IPS-18a (cell line): Measurements from ENCODE around the gene DAAM1.

Experiments
- H3K27ac ChIP-seq: one replicate; pipeline ENCODE4 v1.5.1; 2013; ENCODE audit warnings: low read length
- H3K27me3 ChIP-seq: one replicate; pipeline ENCODE4 v1.6.1; 2013; ENCODE audit warnings: mild to moderate bottlenecking, low read length; ENCODE audit not compliant: control insufficient read depth, insufficient read depth
- H3K36me3 ChIP-seq: one replicate; pipeline ENCODE4 v1.6.1; 2013; ENCODE audit warnings: low read depth, low read length; ENCODE audit not compliant: control insufficient read depth
- H3K4me1 ChIP-seq: one replicate; pipeline ENCODE4 v1.6.1; 2013; ENCODE audit warnings: low read depth, low read length; ENCODE audit not compliant: control insufficient read depth
- H3K4me3 ChIP-seq: one replicate; pipeline ENCODE4 v1.5.1; 2013; ENCODE audit warnings: low read length
- H3K9ac ChIP-seq: one replicate; pipeline ENCODE4 v1.6.1; 2013; ENCODE audit warnings: mild to moderate bottlenecking, low read length, moderate library complexity
- H3K9me3 ChIP-seq: one replicate; pipeline ENCODE4 v1.6.1; 2013; ENCODE audit warnings: low read depth, low read length; ENCODE audit not compliant: control insufficient read depth

DAAM1 gene

GRCh38 chr14:59276235-59276634 is 87.8 kb downstream of the DAAM1 start:
- Histone ChIP-seq H3K4me1 (no peaks in the 10 kb centered on the region), H3K27ac (no peak overlapping the region), H3K4me3 (no peak overlapping the region)

DNA sequence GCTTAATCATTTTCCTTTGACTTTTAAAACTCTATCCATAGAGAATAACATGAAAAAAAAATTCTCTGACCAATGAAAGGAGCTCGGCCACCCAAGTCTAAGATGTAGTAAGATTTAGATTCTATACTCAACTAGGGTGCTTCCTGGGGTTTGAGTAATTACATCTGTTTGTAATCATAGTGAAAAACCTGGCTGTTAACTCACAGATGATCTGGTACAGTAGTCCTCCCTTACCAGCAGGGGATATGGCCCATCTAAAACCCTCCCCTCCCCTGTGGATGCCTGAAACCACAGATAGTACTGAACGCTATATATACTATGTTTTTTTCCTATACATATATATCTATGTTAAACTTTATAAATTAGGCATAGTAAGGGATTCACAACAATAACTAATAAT is 89.2 kb downstream of the DAAM1 start:
- Histone ChIP-seq H3K9me3 (no peaks in the 10 kb centered on the region), H3K4me1 (no peaks in the 10 kb centered on the region), H3K36me3 (no peaks in the 10 kb centered on the region), H3K4me3 (no peak overlapping the region), H3K27ac (no peak overlapping the region), H3K27me3 (no peaks in the 10 kb centered on the region), H3K9ac (no peak overlapping the region)

More at GRCh38 chr14:59276235-59276634, 87.8 kb downstream of the DAAM1 start:
- Histone ChIP-seq H3K27me3 (no peaks in the 10 kb centered on the region), H3K36me3 (no peaks in the 10 kb centered on the region), H3K9ac (no peak overlapping the region), H3K9me3 (no peaks in the 10 kb centered on the region)

GRCh38 chr14:59278111-59278510 is 89.6 kb downstream of the DAAM1 start:
- Histone ChIP-seq H3K9ac (no peak overlapping the region), H3K4me1 (no peaks in the 10 kb centered on the region), H3K27ac (no peak overlapping the region)

DNA sequence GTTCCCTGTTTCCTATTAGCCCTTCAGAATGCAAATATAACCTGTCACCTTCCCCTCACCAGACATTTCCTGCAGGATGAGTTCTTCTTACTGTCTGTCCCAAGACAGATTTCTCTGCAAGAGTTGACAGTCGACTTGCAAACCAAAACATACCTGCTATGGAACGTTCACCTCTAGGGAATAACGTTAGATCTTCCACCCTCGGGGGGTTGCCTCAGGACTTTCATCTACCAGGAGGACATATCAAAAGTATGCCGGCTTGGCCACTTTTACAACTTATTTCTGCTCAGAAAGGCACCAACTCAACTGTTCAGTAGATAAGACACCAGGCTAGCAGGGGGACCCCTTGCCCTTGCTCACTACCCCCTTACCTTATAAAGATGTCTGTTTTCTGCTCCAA is 92.5 kb downstream of the DAAM1 start:
- no peak overlapping the region for H3K4me3 ChIP-seq
- no peaks in the 10 kb centered on the region for H3K27me3 ChIP-seq
- no peak overlapping the region for H3K27ac ChIP-seq
- H3K4me1 ChIP-seq, result peaks cover 10% of the 10 kb centered on the region
- H3K9ac ChIP-seq, result no peak overlapping the region
- H3K9me3 ChIP-seq, result no peaks in the 10 kb centered on the region
- H3K36me3 ChIP-seq, result no peaks in the 10 kb centered on the region

More at GRCh38 chr14:59278111-59278510, 89.6 kb downstream of the DAAM1 start:
- no peaks in the 10 kb centered on the region for H3K27me3 ChIP-seq
- no peaks in the 10 kb centered on the region for H3K9me3 ChIP-seq
- H3K36me3 ChIP-seq, result no peaks in the 10 kb centered on the region
- no peak overlapping the region for H3K4me3 ChIP-seq

GRCh38 chr14:59281609-59282377 is 93.3 kb downstream of the DAAM1 start:
- Histone ChIP-seq H3K27me3 (no peaks in the 10 kb centered on the region), H3K27ac (no peak overlapping the region), H3K4me1 (peaks cover 10% of the 10 kb centered on the region), H3K36me3 (no peaks in the 10 kb centered on the region), H3K4me3 (no peak overlapping the region), H3K9ac (no peak overlapping the region), H3K9me3 (no peaks in the 10 kb centered on the region)

GRCh38 chr14:59282378-59282765 is 93.9 kb downstream of the DAAM1 start:
- no peaks in the 10 kb centered on the region for H3K36me3 ChIP-seq
- no peak overlapping the region for H3K4me3 ChIP-seq
- H3K27me3 ChIP-seq, result no peaks in the 10 kb centered on the region
- H3K9ac ChIP-seq, result no peak overlapping the region
- H3K4me1 ChIP-seq, result peaks cover 10% of the 10 kb centered on the region
- H3K9me3 ChIP-seq, result no peaks in the 10 kb centered on the region
- H3K27ac ChIP-seq, result no peak overlapping the region

DNA sequence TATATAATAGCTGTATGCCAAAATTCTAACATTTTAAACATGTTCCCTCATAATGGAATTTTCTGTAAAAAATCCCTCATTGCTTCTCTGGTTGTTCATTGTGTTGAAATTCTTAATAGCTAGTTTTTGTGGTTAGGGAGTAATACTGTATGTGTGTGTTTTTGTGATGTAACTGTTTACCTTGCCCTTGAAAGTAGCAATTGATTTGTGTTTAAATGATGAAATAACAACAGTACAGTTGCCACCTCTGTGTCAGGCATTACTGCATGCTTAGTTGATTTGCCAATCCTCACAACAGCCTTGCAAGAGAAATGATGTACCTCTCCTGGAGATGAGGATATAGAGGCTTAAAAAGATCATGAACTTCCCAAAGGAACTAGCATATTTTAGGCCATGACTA is 94.9 kb downstream of the DAAM1 start:
- H3K9ac ChIP-seq, result no peak overlapping the region
- no peaks in the 10 kb centered on the region for H3K36me3 ChIP-seq
- no peak overlapping the region for H3K4me3 ChIP-seq
- H3K4me1 ChIP-seq, result peaks cover 10% of the 10 kb centered on the region
- no peaks in the 10 kb centered on the region for H3K9me3 ChIP-seq
- no peak overlapping the region for H3K27ac ChIP-seq
- no peaks in the 10 kb centered on the region for H3K27me3 ChIP-seq

- no peaks in the 10 kb centered on the region for H3K9me3 ChIP-seq
- H3K27me3 ChIP-seq, result no peaks in the 10 kb centered on the region
- H3K4me3 ChIP-seq, result no peak overlapping the region
- peaks cover 10% of the 10 kb centered on the region for H3K4me1 ChIP-seq
- no peaks in the 10 kb centered on the region for H3K36me3 ChIP-seq
- no peak overlapping the region for H3K9ac ChIP-seq
- H3K27ac ChIP-seq, result no peak overlapping the region
These were observed 95.6 kb downstream of the DAAM1 start for GRCh38 chr14:59284059-59284458.

DNA sequence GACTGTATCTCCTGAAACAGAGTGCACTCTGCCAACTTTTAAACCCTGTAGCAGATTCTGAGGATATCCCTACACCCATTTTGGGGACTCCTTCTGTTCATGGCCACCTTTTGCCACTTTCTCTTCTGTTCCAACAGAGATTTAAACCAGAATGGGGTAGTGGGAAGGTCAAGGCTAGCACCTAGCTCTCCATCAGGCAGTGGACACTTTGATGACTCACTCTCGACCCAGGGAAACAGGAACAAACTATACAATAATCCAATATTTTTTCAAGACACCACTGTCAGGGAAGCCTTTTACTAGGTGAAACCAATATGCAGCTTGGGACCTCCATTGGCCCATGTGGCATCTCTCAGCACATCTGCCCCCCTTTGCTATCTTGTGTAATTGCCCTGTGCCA is 103.6 kb downstream of the DAAM1 start:
- Histone ChIP-seq H3K27me3 (no peaks in the 10 kb centered on the region), H3K9ac (no peak overlapping the region), H3K36me3 (no peaks in the 10 kb centered on the region), H3K4me3 (no peak overlapping the region), H3K4me1 (no peaks in the 10 kb centered on the region), H3K9me3 (no peaks in the 10 kb centered on the region), H3K27ac (no peak overlapping the region)

- no peaks in the 10 kb centered on the region for H3K9me3 ChIP-seq
- no peak overlapping the region for H3K9ac ChIP-seq
- no peak overlapping the region for H3K27ac ChIP-seq
- H3K27me3 ChIP-seq, result no peaks in the 10 kb centered on the region
- no peak overlapping the region for H3K4me3 ChIP-seq
- H3K36me3 ChIP-seq, result no peaks in the 10 kb centered on the region
- H3K4me1 ChIP-seq, result no peaks in the 10 kb centered on the region
These were observed 104.6 kb downstream of the DAAM1 start for GRCh38 chr14:59292921-59293534.

DNA sequence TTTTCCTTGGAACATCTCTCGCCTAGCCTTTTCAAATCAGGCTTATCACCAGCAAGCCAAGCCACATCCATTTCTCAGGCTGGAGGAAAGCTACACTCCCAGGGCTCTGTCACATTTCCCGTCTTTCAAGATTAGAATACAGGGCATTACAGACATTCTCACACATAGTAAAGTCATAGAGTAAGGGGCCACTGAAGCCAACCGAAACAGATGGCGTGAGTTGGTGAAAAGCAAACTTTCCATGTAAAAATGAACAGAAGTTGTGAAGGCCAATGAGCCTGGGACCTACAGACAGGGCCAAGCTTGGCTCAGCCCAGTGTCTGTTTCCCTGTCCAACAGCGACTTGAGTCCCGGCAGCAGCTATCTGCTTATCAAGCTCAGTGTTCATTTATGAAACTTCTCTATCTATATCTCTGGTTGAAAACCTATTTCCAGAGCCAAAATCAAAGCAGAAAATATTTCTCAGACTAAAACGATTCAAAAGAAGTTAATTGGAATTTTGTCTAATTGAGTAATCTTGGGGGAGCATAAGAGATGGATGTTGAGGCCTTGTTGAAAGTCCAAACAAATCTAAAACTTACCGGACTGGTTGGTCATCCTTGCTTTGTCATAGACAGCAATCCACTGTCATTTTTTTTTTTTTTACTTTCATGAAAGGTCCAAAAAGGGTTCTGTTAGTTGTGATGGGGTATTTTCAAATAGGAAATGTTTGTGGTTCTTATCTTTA is 105.6 kb downstream of the DAAM1 start:
- no peak overlapping the region for H3K9ac ChIP-seq
- H3K27me3 ChIP-seq, result no peaks in the 10 kb centered on the region
- no peaks in the 10 kb centered on the region for H3K36me3 ChIP-seq
- no peaks in the 10 kb centered on the region for H3K4me1 ChIP-seq
- H3K4me3 ChIP-seq, result no peak overlapping the region
- no peaks in the 10 kb centered on the region for H3K9me3 ChIP-seq
- H3K27ac ChIP-seq, result no peak overlapping the region
